HG03064 (cell line): ENCODE results near the gene FIBP.
"Not testable (repeated sequence)": the region's sequence is repeated elsewhere in the genome, so short reads cannot be mapped to it uniquely, and the experiment has no call there.

Source experiments
- ATAC-seq: cut with Tn5 transposase; IDR thresholded peaks from one replicate; pipeline ENCODE4 v1.9.1; 2021; ENCODE audit warnings: low read depth; ENCODE audit not compliant: unreplicated experiment

Gene FIBP

GRCh38 chr11:65849771-65850216 is 38.5 kb downstream of the FIBP start:
- ATAC-seq, result no peak

- no peak for ATAC-seq
Measured at GRCh38 chr11:65849366-65849765, 38.9 kb downstream of the FIBP start.

DNA sequence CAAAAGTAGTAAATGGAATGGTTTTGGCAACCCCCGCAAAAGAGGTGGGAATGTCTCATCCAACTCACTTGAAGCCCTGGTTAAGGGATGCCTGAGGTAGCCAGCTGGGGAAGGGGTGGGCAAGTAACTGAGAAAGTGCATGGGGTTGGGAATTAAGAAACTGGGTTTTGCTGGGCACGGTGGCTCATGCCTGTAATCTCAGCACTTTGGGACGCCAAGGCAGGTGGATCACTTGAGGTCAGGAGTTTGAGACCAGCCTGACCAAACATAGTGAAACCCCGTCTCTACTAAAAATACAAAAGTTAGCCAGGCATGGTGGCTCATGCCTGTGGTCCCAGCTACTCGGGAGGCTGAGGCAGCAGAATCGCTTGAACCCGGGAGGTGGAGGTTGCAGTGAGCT is 39.6 kb downstream of the FIBP start:
- not testable (repeated sequence) for ATAC-seq

GRCh38 chr11:65847746-65848145 is 40.5 kb downstream of the FIBP start:
- ATAC-seq, result no peak

- ATAC-seq, result no peak
Measured at GRCh38 chr11:65844231-65844872, 43.9 kb downstream of the FIBP start.

- ATAC-seq, result no peak
Measured at GRCh38 chr11:65843811-65844210, 44.5 kb downstream of the FIBP start.

GRCh38 chr11:65842144-65842543 is 46.1 kb downstream of the FIBP start:
- no peak for ATAC-seq

- ATAC-seq, result peak; percentile 15
Measured at GRCh38 chr11:65834202-65834601, 54.1 kb downstream of the FIBP start.
